GM19467 (cell line): ENCODE measurements around the gene NUBP2.

Experiments used
- ATAC-seq: cut with Tn5 transposase; IDR thresholded peaks from one replicate; pipeline ENCODE4 v1.9.1; 2021; ENCODE audit warnings: mild to moderate bottlenecking, moderate library complexity; ENCODE audit not compliant: unreplicated experiment

Gene NUBP2

GRCh38 chr16:1757714-1758461 lies 24.9 kb upstream of the NUBP2 start:
- ATAC-seq = no peak

GRCh38 chr16:1758923-1759322 lies 23.8 kb upstream of the NUBP2 start:
- ATAC-seq = no peak

GRCh38 chr16:1759511-1759910 lies 23.2 kb upstream of the NUBP2 start:
- ATAC-seq = no peak

GRCh38 chr16:1760911-1761310 lies 21.8 kb upstream of the NUBP2 start:
- no peak for ATAC-seq

GRCh38 chr16:1761751-1762150 lies 21.0 kb upstream of the NUBP2 start:
- ATAC-seq = no peak

- ATAC-seq = no peak
Measured at GRCh38 chr16:1762196-1762878, 20.4 kb upstream of the NUBP2 start.

- no peak for ATAC-seq
Measured at GRCh38 chr16:1762879-1763520, 19.8 kb upstream of the NUBP2 start.

GRCh38 chr16:1763521-1764511 lies 18.9 kb upstream of the NUBP2 start:
- ATAC-seq = no peak

GRCh38 chr16:1764971-1765370 lies 17.8 kb upstream of the NUBP2 start:
- no peak for ATAC-seq

- no peak for ATAC-seq
Measured at GRCh38 chr16:1765826-1766225, 16.9 kb upstream of the NUBP2 start.

GRCh38 chr16:1766231-1766630 lies 16.5 kb upstream of the NUBP2 start:
- ATAC-seq = no peak

- no peak for ATAC-seq
Measured at GRCh38 chr16:1766701-1767100, 16.1 kb upstream of the NUBP2 start.

- ATAC-seq = no peak
Measured at GRCh38 chr16:1767116-1767994, 15.4 kb upstream of the NUBP2 start.

- ATAC-seq = no peak
Measured at GRCh38 chr16:1768061-1768766, 14.5 kb upstream of the NUBP2 start.

GRCh38 chr16:1768767-1769401 lies 13.9 kb upstream of the NUBP2 start:
- ATAC-seq = no peak

GRCh38 chr16:1769402-1770300 lies 13.1 kb upstream of the NUBP2 start:
- no peak for ATAC-seq

GRCh38 chr16:1770328-1771187 lies 12.2 kb upstream of the NUBP2 start:
- no peak for ATAC-seq
